ENCODE results near the gene TIGAR.

DNA sequence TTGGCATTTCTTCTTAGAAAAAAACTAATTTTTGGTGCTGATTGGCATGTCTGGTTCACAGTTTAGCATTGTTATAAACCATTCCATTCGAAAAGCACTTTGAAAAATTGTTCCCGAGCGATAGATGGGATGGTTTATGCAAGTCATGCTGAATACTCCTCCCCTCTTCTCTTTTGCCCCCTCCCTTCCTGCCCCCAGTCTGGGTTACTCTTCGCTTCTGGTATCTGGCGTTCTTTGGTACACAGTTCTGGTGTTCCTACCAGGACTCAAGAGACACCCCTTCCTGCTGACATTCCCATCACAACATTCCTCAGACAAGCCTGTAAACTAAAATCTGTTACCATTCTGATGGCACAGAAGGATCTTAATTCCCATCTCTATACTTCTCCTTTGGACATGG is 20.1 kb upstream of the TIGAR start:
- TF ChIP-seq POLR2A (IDR thresholded peaks at IDR 0.05; ENCODE audit: low read length) (no peak), GATA1 (IDR thresholded peaks at IDR 0.05; ENCODE audit: low read depth, low read length) (no peak)
